ENCODE data around the gene PRDM11. TPM values are rescaled to one million over a fixed set of nuclear protein-coding genes. Genes with fewer than 3 reads are reported as not detected.

Gene PRDM11
- total RNA-seq, 2 experiments from 2014 or later = 4.5 to 8.4 TPM

DNA sequence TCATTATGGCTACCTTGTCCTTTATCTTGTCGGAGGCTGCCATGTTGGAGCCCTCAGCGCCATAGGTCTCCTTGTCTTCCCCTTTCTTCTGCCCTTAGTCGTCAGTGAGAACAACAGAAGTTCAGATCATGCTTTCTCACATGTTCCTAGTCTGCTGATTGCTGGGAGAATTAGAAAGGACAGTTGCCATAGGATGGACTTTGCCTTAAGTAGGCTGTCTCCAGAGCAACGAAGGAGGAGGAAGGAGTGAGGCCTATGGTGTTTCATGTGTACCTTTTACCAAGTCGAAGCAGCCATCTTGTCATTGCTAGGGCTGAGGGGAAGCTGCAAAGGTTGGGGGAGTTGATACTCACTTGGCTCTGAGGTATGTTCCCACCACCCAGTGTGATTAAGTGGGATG lies 77.1 kb downstream of the PRDM11 start:
- BruUV-seq (replicated peaks) = no TSS peak
- H2AFZ ChIP-seq (ENCODE audit: low read length) = no peak overlapping the region
- no peaks in the 10 kb centered on the region for H3K9me2 ChIP-seq (ENCODE audit: insufficient read depth, low read length)
- no peak overlapping the region for H3K27ac ChIP-seq (ENCODE audit: low read depth, low read length, poor library complexity, severe bottlenecking)
- POLR2A ChIA-PET = interaction anchor here (1.2 kb wide), 1 partner anchor 21 kb away, joined by 3 read pairs; no protein-coding TSS in a partner anchor
- CTCF ChIA-PET (ENCODE audit: unreplicated experiment) = no interaction called here
- no peaks in the 10 kb centered on the region for H3K36me3 ChIP-seq (ENCODE audit: insufficient read depth, low read length)
- no peaks in the 10 kb centered on the region for H3K79me2 ChIP-seq (ENCODE audit: insufficient read depth, low read depth, low read length)
- no peak overlapping the region for H3K4me3 ChIP-seq (ENCODE audit: low read depth, low read length, poor library complexity, severe bottlenecking)
- TF ChIP-seq EZH2phosphoT487 (IDR thresholded peaks at IDR 0.05; ENCODE audit: borderline replicate concordance, low read depth, low read length) = no peak
- no peak for TF ChIP-seq CTCF (conservative IDR thresholded peaks at IDR 0.05; ENCODE audit: low read length)
- no peak for DNase-seq (ENCODE audit: low spot score)
- no peaks in the 10 kb centered on the region for H3K9me3 ChIP-seq (ENCODE audit: low read length)
- H3K4me1 ChIP-seq (ENCODE audit: insufficient read depth, low read length, poor library complexity, severe bottlenecking) = no peaks in the 10 kb centered on the region
- H4K20me1 ChIP-seq (ENCODE audit: insufficient read depth, low read length) = no peaks in the 10 kb centered on the region
- intact Hi-C loops (cut with micrococcal nuclease; ENCODE audit: unreplicated experiment) = no loop called here
- no peak overlapping the region for H3K4me2 ChIP-seq (ENCODE audit: low read length)

GRCh38 chr11:45224766-45225165 lies 78.3 kb downstream of the PRDM11 start:
- POLR2A ChIA-PET = no interaction called here
- H3K36me3 ChIP-seq (ENCODE audit: insufficient read depth, low read length) = no peaks in the 10 kb centered on the region
- BruUV-seq (replicated peaks) = no TSS peak

More at GRCh38 chr11:45224766-45225165, 78.3 kb downstream of the PRDM11 start:
- H3K4me3 ChIP-seq (ENCODE audit: low read depth, low read length, poor library complexity, severe bottlenecking) = no peak overlapping the region
- no peaks in the 10 kb centered on the region for H4K20me1 ChIP-seq (ENCODE audit: insufficient read depth, low read length)
- H2AFZ ChIP-seq (ENCODE audit: low read length) = no peak overlapping the region
- no peaks in the 10 kb centered on the region for H3K4me1 ChIP-seq (ENCODE audit: insufficient read depth, low read length, poor library complexity, severe bottlenecking)
- no peak overlapping the region for H3K4me2 ChIP-seq (ENCODE audit: low read length)
- intact Hi-C loops (cut with micrococcal nuclease; ENCODE audit: unreplicated experiment) = no loop called here
- TF ChIP-seq EZH2phosphoT487 (IDR thresholded peaks at IDR 0.05; ENCODE audit: borderline replicate concordance, low read depth, low read length) (no peak), CTCF (conservative IDR thresholded peaks at IDR 0.05; ENCODE audit: low read length) (no peak)
- CTCF ChIA-PET (ENCODE audit: unreplicated experiment) = interaction anchor here (0.8 kb wide), 1 partner anchor 9 kb away, joined by 3 read pairs; no protein-coding TSS in a partner anchor
- no peaks in the 10 kb centered on the region for H3K79me2 ChIP-seq (ENCODE audit: insufficient read depth, low read depth, low read length)
- no peak overlapping the region for H3K27ac ChIP-seq (ENCODE audit: low read depth, low read length, poor library complexity, severe bottlenecking)
- no peaks in the 10 kb centered on the region for H3K9me2 ChIP-seq (ENCODE audit: insufficient read depth, low read length)
- H3K9me3 ChIP-seq (ENCODE audit: low read length) = no peaks in the 10 kb centered on the region
- DNase-seq (ENCODE audit: low spot score) = no peak

Measured in OCI-LY7 (cell line).